MM.1S (cell line): ENCODE measurements around the gene ST7.

Source experiments
- EZH2 ChIP-seq: fragments of 300-600 bp; sonication (generic); optimal IDR thresholded peaks from 2 replicates; pipeline ENCODE3; 2017; ENCODE audit warnings: low read depth, mild to moderate bottlenecking, antibody characterized with exemption, low read length, mixed read lengths
- TF ChIP-seq, protein P1 (sequence below): fragments of 300-600 bp; sonication (generic); IDR thresholded peaks from 2 replicates; pipeline ENCODE4 v1.5.1; 2016; ENCODE audit warnings: antibody characterized with exemption, low read length, mixed read lengths

DNA sequence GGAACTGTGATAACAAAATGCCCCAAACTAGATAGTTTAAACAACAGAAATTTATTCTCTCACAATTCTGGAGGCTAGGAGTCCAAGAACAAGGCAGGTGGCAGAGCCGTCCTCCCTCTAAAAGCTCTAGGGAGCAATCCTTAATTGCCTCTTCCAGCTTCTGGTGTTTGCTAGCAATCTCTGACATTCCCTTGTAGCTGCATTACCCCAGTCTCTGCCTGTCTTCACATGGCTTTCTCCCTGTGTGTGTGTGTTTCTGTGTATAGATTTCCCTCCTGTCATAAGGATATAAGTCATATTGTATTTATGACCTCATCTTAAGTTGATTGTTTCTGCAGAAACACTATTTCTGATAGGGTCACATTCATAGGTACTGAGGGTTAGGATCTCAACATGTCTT lies 192.0 kb downstream of the ST7 start:
- TF ChIP-seq, protein P1, sequence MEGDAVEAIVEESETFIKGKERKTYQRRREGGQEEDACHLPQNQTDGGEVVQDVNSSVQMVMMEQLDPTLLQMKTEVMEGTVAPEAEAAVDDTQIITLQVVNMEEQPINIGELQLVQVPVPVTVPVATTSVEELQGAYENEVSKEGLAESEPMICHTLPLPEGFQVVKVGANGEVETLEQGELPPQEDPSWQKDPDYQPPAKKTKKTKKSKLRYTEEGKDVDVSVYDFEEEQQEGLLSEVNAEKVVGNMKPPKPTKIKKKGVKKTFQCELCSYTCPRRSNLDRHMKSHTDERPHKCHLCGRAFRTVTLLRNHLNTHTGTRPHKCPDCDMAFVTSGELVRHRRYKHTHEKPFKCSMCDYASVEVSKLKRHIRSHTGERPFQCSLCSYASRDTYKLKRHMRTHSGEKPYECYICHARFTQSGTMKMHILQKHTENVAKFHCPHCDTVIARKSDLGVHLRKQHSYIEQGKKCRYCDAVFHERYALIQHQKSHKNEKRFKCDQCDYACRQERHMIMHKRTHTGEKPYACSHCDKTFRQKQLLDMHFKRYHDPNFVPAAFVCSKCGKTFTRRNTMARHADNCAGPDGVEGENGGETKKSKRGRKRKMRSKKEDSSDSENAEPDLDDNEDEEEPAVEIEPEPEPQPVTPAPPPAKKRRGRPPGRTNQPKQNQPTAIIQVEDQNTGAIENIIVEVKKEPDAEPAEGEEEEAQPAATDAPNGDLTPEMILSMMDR, result no peak
- no peak for TF ChIP-seq EZH2
